Measurements from ENCODE around the gene LMO3. TPM values are rescaled to one million over a fixed set of nuclear protein-coding genes. Genes with fewer than 3 reads are reported as not detected.

Gene LMO3
- total RNA-seq, 8 experiments from 2014 or later: 2.6 to 59.1 (median 28.0) TPM

- Histone ChIP-seq H3K4me3 (peak overlapping the region; percentile 14 to 73 (median 65)), H3K27ac (no peak overlapping the region), H3K4me1 (replicated peaks in 1 of 2) (peaks cover 36 to 55% of the 10 kb centered on the region in 2 donors)
- in situ Hi-C loops (cut with MboI; ENCODE audit: low pct_unique_long_range_greater_than_20kb in 2 of 9, low sequenced_read_pairs in 9 of 9, unreplicated experiment in 9 of 9): no loop called here
- 0 to 81% (median 34%) methylated on average over 1 to 10 of the region's 11 CpGs; no CpG with 5 or more reads in 1 of the 10 experiments for WGBS, 10 experiments
- ATAC-seq (replicated peaks in 6 of 8): peak in 4 of 8 experiments; percentile 9 to 25 (median 22)
Measured at GRCh38 chr12:16607906-16608775, 2.2 kb upstream of the LMO3 start.

GRCh38 chr12:16606991-16607390, 1.0 kb upstream of the LMO3 start:
- no peak for ATAC-seq (replicated peaks in 6 of 8)
- peak overlapping the region; percentile 46 to 73 (median 65) for H3K4me3 ChIP-seq
- in situ Hi-C loops (cut with MboI; ENCODE audit: low pct_unique_long_range_greater_than_20kb in 2 of 9, low sequenced_read_pairs in 9 of 9, unreplicated experiment in 9 of 9): no loop called here
- 0 to 100% (median 20%) methylated on average over 1 to 6 of the region's 6 CpGs for WGBS, 10 experiments
- H3K4me1 ChIP-seq (replicated peaks in 1 of 2): peaks cover 41 to 61% of the 10 kb centered on the region in 2 donors
- H3K27ac ChIP-seq: peak overlapping the region; percentile 56 to 69

GRCh38 chr12:16606201-16606849, 363 bp upstream of the LMO3 start:
- peak overlapping the region; percentile 46 to 73 (median 65) for H3K4me3 ChIP-seq
- ATAC-seq (replicated peaks in 6 of 8): peak; percentile 42 to 82 (median 48)
- in situ Hi-C loops (cut with MboI; ENCODE audit: low pct_unique_long_range_greater_than_20kb in 2 of 9, low sequenced_read_pairs in 9 of 9, unreplicated experiment in 9 of 9): no loop called here
- peak overlapping the region; percentile 56 to 69 for H3K27ac ChIP-seq
- WGBS, 10 experiments: 0 to 17% (median 0%) methylated on average over 2 to 11 of the region's 26 CpGs; no CpG with 5 or more reads in 2 of the 10 experiments
- peaks cover 38 to 58% of the 10 kb centered on the region in 2 donors for H3K4me1 ChIP-seq (replicated peaks in 1 of 2)

- H3K27ac ChIP-seq: peak overlapping the region; percentile 56 to 69
- H3K4me1 ChIP-seq (replicated peaks in 1 of 2): peaks cover 32 to 57% of the 10 kb centered on the region in 2 donors
- peak overlapping the region; percentile 46 to 73 (median 65) for H3K4me3 ChIP-seq
- peak; percentile 12 to 53 (median 21) for ATAC-seq (replicated peaks in 6 of 8)
- in situ Hi-C loops (cut with MboI; ENCODE audit: low pct_unique_long_range_greater_than_20kb in 2 of 9, low sequenced_read_pairs in 9 of 9, unreplicated experiment in 9 of 9): no loop called here
- 0 to 6% (median 0%) methylated on average over 2 to 14 of the region's 23 CpGs; no CpG with 5 or more reads in 1 of the 10 experiments for WGBS, 10 experiments
Measured at GRCh38 chr12:16605642-16606116, 283 bp downstream of the LMO3 start.

- WGBS, 10 experiments: 0 to 68% (median 2%) methylated on average over 2 to 14 of the region's 22 CpGs
- ATAC-seq (replicated peaks in 6 of 8): peak in 4 of 8 experiments; percentile 6 to 24 (median 16)
- Histone ChIP-seq H3K4me3 (peak overlapping the region; percentile 46 to 73 (median 65)), H3K27ac (peak overlapping the region; percentile 56 to 69), H3K4me1 (replicated peaks in 1 of 2) (peaks cover 27 to 52% of the 10 kb centered on the region in 2 donors)
- in situ Hi-C loops (cut with MboI; ENCODE audit: low pct_unique_long_range_greater_than_20kb in 2 of 9, low sequenced_read_pairs in 9 of 9, unreplicated experiment in 9 of 9): no loop called here
Measured at GRCh38 chr12:16604596-16605252, 1.2 kb downstream of the LMO3 start.

GRCh38 chr12:16603916-16604575, 1.9 kb downstream of the LMO3 start:
- peak overlapping the region; percentile 46 to 73 (median 65) for H3K4me3 ChIP-seq
- in situ Hi-C loops (cut with MboI; ENCODE audit: low pct_unique_long_range_greater_than_20kb in 2 of 9, low sequenced_read_pairs in 9 of 9, unreplicated experiment in 9 of 9): no loop called here
- 0 to 90% (median 9%) methylated on average over 2 to 3 of the region's 3 CpGs; no CpG with 5 or more reads in 4 of the 10 experiments for WGBS, 10 experiments
- peak in 5 of 8 experiments; percentile 3 to 25 (median 23) for ATAC-seq (replicated peaks in 6 of 8)
- H3K4me1 ChIP-seq (replicated peaks in 1 of 2): peaks cover 23 to 48% of the 10 kb centered on the region in 2 donors
- peak overlapping the region; percentile 36 to 72 for H3K27ac ChIP-seq

GRCh38 chr12:16603260-16603915, 2.6 kb downstream of the LMO3 start:
- 9 to 92% (median 25%) methylated on average over 2 to 5 of the region's 5 CpGs for WGBS, 10 experiments
- in situ Hi-C loops (cut with MboI; ENCODE audit: low pct_unique_long_range_greater_than_20kb in 2 of 9, low sequenced_read_pairs in 9 of 9, unreplicated experiment in 9 of 9): no loop called here
- Histone ChIP-seq H3K4me3 (peak overlapping the region; percentile 46 to 73 (median 65)), H3K27ac (peak overlapping the region; percentile 36 to 72), H3K4me1 (replicated peaks in 1 of 2) (peaks cover 23 to 48% of the 10 kb centered on the region in 2 donors)
- ATAC-seq (replicated peaks in 6 of 8): peak in 4 of 8 experiments; percentile 26 to 47 (median 42)

- peak overlapping the region in 1 of 2 donors; percentile 22 for H3K27ac ChIP-seq
- in situ Hi-C loops (cut with MboI; ENCODE audit: low pct_unique_long_range_greater_than_20kb in 2 of 9, low sequenced_read_pairs in 9 of 9, unreplicated experiment in 9 of 9): no loop called here
- 0 to 63% (median 11%) methylated on average over 1 to 2 of the region's 2 CpGs; no CpG with 5 or more reads in 2 of the 10 experiments for WGBS, 10 experiments
- peak overlapping the region; percentile 2 to 73 (median 46) for H3K4me3 ChIP-seq
- ATAC-seq (replicated peaks in 6 of 8): no peak
- peaks cover 18 to 47% of the 10 kb centered on the region in 2 donors for H3K4me1 ChIP-seq (replicated peaks in 1 of 2)
Measured at GRCh38 chr12:16602412-16602811, 3.5 kb downstream of the LMO3 start.

- in situ Hi-C loops (cut with MboI; ENCODE audit: low pct_unique_long_range_greater_than_20kb in 2 of 9, low sequenced_read_pairs in 9 of 9, unreplicated experiment in 9 of 9): no loop called here
- peaks cover 18 to 59% of the 10 kb centered on the region in 2 donors for H3K4me1 ChIP-seq (replicated peaks in 1 of 2)
- no peak overlapping the region for H3K27ac ChIP-seq
- WGBS, 10 experiments: 20 to 100% (median 73%) methylated on average over 1 to 5 of the region's 5 CpGs; no CpG with 5 or more reads in 1 of the 10 experiments
- no peak for ATAC-seq (replicated peaks in 6 of 8)
- H3K4me3 ChIP-seq: no peak overlapping the region
Measured at GRCh38 chr12:16600525-16600924, 5.4 kb downstream of the LMO3 start.

GRCh38 chr12:16599081-16599480, 6.9 kb downstream of the LMO3 start:
- H3K27ac ChIP-seq: no peak overlapping the region
- in situ Hi-C loops (cut with MboI; ENCODE audit: low pct_unique_long_range_greater_than_20kb in 2 of 9, low sequenced_read_pairs in 9 of 9, unreplicated experiment in 9 of 9): no loop called here
- H3K4me3 ChIP-seq: no peak overlapping the region
- ATAC-seq (replicated peaks in 6 of 8): no peak
- H3K4me1 ChIP-seq (replicated peaks in 1 of 2): peaks cover 18 to 61% of the 10 kb centered on the region in 2 donors
- WGBS, 10 experiments: 0 to 96% (median 71%) methylated on average over 1 to 6 of the region's 6 CpGs

- Histone ChIP-seq H3K27ac (no peak overlapping the region), H3K4me3 (no peak overlapping the region), H3K4me1 (replicated peaks in 1 of 2) (peaks cover 7 to 38% of the 10 kb centered on the region in 2 donors)
- in situ Hi-C loops (cut with MboI; ENCODE audit: low pct_unique_long_range_greater_than_20kb in 2 of 9, low sequenced_read_pairs in 9 of 9, unreplicated experiment in 9 of 9): no loop called here
- no peak for ATAC-seq (replicated peaks in 6 of 8)
Measured at GRCh38 chr12:16594797-16595196, 11.2 kb downstream of the LMO3 start.

GRCh38 chr12:16593546-16593945, 12.4 kb downstream of the LMO3 start:
- 0 to 86% (median 60%) methylated on average over 1 to 2 of the region's 2 CpGs for WGBS, 10 experiments
- in situ Hi-C loops (cut with MboI; ENCODE audit: low pct_unique_long_range_greater_than_20kb in 2 of 9, low sequenced_read_pairs in 9 of 9, unreplicated experiment in 9 of 9): no loop called here
- ATAC-seq (replicated peaks in 6 of 8): no peak
- no peak overlapping the region for H3K4me3 ChIP-seq
- peaks cover 0 to 30% of the 10 kb centered on the region in 2 donors for H3K4me1 ChIP-seq (replicated peaks in 1 of 2)
- H3K27ac ChIP-seq: no peak overlapping the region

All from motor neuron (in vitro differentiated cells).